ENCODE measurements around the gene CYP4F8.

DNA sequence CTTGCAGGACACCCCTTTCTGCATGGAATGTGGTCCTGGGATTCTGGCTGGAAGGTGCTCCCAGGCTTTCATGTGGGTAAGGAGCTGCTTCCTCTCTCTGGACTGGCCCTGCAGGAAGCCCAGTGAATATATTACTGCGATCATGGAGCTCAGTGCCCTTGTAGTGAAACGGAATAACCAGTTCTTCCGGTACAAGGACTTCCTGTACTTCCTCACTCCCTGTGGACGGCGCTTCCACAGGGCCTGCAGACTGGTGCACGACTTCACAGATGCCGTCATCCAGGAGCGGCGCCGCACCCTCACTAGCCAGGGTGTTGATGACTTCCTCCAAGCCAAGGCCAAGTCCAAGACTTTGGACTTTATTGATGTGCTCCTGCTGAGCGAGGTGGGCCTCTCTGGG, 8.0 kb downstream of the CYP4F8 start:
- no peak for TF ChIP-seq POLR2AphosphoS5 (IDR thresholded peaks at IDR 0.05)
- TF ChIP-seq, protein P1, sequence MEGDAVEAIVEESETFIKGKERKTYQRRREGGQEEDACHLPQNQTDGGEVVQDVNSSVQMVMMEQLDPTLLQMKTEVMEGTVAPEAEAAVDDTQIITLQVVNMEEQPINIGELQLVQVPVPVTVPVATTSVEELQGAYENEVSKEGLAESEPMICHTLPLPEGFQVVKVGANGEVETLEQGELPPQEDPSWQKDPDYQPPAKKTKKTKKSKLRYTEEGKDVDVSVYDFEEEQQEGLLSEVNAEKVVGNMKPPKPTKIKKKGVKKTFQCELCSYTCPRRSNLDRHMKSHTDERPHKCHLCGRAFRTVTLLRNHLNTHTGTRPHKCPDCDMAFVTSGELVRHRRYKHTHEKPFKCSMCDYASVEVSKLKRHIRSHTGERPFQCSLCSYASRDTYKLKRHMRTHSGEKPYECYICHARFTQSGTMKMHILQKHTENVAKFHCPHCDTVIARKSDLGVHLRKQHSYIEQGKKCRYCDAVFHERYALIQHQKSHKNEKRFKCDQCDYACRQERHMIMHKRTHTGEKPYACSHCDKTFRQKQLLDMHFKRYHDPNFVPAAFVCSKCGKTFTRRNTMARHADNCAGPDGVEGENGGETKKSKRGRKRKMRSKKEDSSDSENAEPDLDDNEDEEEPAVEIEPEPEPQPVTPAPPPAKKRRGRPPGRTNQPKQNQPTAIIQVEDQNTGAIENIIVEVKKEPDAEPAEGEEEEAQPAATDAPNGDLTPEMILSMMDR (IDR thresholded peaks at IDR 0.05): no peak

Measured in breast epithelium (tissue), 3 donors.